Gastroesophageal sphincter (tissue), 4 donors: ENCODE data around the gene GLDN. TPM values are rescaled to one million over a fixed set of nuclear protein-coding genes. Genes with fewer than 3 reads are reported as not detected.
A peak's percentile ranks its signal among the peaks of the same experiment; 100 is the strongest.

Experiments
- ATAC-seq: fragments of 150-250 bp; one replicate; pipeline ENCODE4 v1.9.1; 2016; ENCODE audit warnings: mild to moderate bottlenecking, moderate library complexity
- H3K27ac ChIP-seq, 4 donors: fragments of 200-600 bp; sonication (generic) in 3 of 4; 1 replicate in 3 of 4; 2 replicates in 1 of 4; pipeline ENCODE4 v1.5.1; 2016 to 2019
- H3K27me3 ChIP-seq: fragments of 200-600 bp; sonication (generic); one replicate; pipeline ENCODE4 v1.5.1; 2019
- H3K36me3 ChIP-seq, 2 donors: fragments of 200-600 bp; sonication (generic); one replicate each; pipeline ENCODE4 v1.5.1; 2019; ENCODE audit warnings: control low read depth in 1 of 2
- H3K4me1 ChIP-seq, 3 donors: fragments of 200-600 bp; sonication (generic); 1 replicate in 2 of 3; 2 replicates in 1 of 3; pipeline ENCODE4 v1.5.1; 2016 to 2019; ENCODE audit warnings: control low read depth in 2 of 3
- H3K4me3 ChIP-seq, 2 donors: fragments of 200-600 bp; sonication (generic); one replicate each; pipeline ENCODE4 v1.5.1; 2019; ENCODE audit warnings: mild to moderate bottlenecking in 1 of 2, moderate library complexity in 1 of 2
- H3K9me3 ChIP-seq, 3 donors: fragments of 200-600 bp; sonication (generic); one replicate each; pipeline ENCODE4 v1.5.1; 2017 to 2019; ENCODE audit warnings: control low read depth in 2 of 3
- EP300 ChIP-seq: sonication (generic); formaldehyde crosslinking; IDR thresholded peaks from one replicate; pipeline ENCODE4 v1.6.1; 2017; ENCODE audit warnings: antibody characterized with exemption, mild to moderate bottlenecking
- POLR2A ChIP-seq, 2 donors: fragments of 450-650 bp; IDR thresholded peaks; one replicate each; pipeline ENCODE4 v1.6.1; 2017; ENCODE audit warnings: antibody characterized with exemption in 2 of 2, mild to moderate bottlenecking in 2 of 2, moderate library complexity in 1 of 2
- POLR2AphosphoS5 ChIP-seq: sonication (generic); formaldehyde crosslinking; IDR thresholded peaks from one replicate; pipeline ENCODE4 v1.6.1; 2017; ENCODE audit warnings: antibody characterized with exemption
- WGBS, 2 donors: methylation state at CpG; one replicate each; pipeline ENCODE4 v1.1.5; 2018; ENCODE audit warnings: low coverage in 1 of 2; 5-methylcytosine and 5-hydroxymethylcytosine counted together
- total RNA-seq, 4 donors: library from RNA; depleted of rRNA; stranded (reverse); fragments of >200 nt; gene quantifications; one replicate each; pipeline ENCODE4 v1.1.0, GENCODE V29; 2016
- TF ChIP-seq, protein P1 (sequence below), 4 experiments: fragments of 200-600 bp in 2 of 4; fragments of 450-650 bp in 2 of 4; sonication (generic) in 1 of 4; IDR thresholded peaks; one replicate each; pipeline ENCODE4 v1.5.1; 2017 to 2019; ENCODE audit warnings: antibody characterized with exemption in 4 of 4, mild to moderate bottlenecking in 2 of 4, moderate library complexity in 2 of 4

GLDN gene
- total RNA-seq, 4 donors from 2014 or later: 3.7 to 19.6 (median 4.4) TPM

DNA sequence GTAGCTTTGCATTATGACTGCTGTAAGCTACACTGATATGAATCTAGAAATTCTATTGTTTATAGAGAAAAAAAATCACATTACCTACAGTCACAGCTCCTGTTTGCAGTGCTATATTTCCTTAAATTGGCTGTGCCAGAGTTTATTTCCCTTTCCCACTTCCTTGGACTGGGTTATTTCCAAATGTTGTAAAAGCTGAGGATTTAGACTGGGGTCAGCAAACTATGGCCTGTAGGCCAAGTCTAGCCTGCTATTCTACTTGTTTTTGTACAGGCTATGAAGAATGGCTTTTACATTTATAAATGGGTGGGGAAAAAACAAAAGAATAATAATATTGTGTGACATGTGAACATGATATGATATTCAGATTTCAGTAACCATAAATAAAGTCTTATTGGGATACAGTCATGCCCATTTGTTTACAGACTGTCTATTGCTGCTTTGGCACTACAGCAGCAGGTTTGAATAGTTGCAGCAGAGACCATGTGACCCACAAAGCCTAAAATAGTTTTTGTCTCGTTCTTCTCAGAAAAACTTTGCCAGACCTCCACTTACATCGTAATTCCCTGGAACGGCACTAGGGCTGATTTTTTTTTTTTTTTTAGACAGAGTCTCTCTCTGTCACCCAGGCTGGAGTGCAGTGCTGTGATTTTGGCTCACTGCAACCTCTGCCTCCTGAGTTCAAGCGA is 7.8 kb downstream of the GLDN start:
- Histone ChIP-seq H3K9me3 (no peaks in the 10 kb centered on the region), H3K27ac (peak overlapping the region; percentile 11 to 58 (median 17)), H3K36me3 (no peaks in the 10 kb centered on the region), H3K27me3 (no peaks in the 10 kb centered on the region), H3K4me1 (peaks cover 6 to 20% (median 7%) of the 10 kb centered on the region in 3 donors), H3K4me3 (no peak overlapping the region)
- TF ChIP-seq POLR2AphosphoS5 (no peak), POLR2A (IDR thresholded peaks at IDR 0.05) (no peak), EP300 (no peak)
- TF ChIP-seq, protein P1, sequence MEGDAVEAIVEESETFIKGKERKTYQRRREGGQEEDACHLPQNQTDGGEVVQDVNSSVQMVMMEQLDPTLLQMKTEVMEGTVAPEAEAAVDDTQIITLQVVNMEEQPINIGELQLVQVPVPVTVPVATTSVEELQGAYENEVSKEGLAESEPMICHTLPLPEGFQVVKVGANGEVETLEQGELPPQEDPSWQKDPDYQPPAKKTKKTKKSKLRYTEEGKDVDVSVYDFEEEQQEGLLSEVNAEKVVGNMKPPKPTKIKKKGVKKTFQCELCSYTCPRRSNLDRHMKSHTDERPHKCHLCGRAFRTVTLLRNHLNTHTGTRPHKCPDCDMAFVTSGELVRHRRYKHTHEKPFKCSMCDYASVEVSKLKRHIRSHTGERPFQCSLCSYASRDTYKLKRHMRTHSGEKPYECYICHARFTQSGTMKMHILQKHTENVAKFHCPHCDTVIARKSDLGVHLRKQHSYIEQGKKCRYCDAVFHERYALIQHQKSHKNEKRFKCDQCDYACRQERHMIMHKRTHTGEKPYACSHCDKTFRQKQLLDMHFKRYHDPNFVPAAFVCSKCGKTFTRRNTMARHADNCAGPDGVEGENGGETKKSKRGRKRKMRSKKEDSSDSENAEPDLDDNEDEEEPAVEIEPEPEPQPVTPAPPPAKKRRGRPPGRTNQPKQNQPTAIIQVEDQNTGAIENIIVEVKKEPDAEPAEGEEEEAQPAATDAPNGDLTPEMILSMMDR (IDR thresholded peaks at IDR 0.05): peak in 2 of 4 experiments; percentile 5 to 25
- ATAC-seq: peak; percentile 55
- 0 to 23% methylated on average over 3 to 4 of the region's 4 CpGs for WGBS, 2 donors

DNA sequence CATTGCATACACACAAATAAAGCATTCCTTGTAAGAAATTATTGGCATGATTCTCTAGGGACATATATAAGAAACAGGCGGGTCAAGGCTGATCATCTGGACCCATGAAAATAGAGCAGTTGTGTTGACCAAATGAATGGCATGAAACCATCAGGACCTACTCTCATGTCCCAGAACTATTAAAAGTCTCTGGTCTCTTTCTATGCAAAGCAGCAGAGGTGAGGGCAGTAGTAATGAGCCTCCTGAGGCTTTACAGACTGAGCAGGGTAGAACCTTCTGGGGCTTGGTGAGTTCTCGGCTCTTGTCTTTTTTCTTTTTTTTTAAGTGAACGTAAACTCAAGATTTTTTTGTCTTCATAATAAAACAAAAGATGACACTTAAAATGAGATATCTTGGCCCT is 9.3 kb downstream of the GLDN start:
- Histone ChIP-seq H3K4me3 (no peak overlapping the region), H3K27me3 (no peaks in the 10 kb centered on the region), H3K36me3 (no peaks in the 10 kb centered on the region), H3K27ac (no peak overlapping the region), H3K4me1 (peaks cover 6 to 20% (median 7%) of the 10 kb centered on the region in 3 donors), H3K9me3 (no peaks in the 10 kb centered on the region)
- ATAC-seq: no peak
- 90 to 92% methylated on average over 2 to 3 of the region's 3 CpGs for WGBS, 2 donors
- TF ChIP-seq POLR2A (IDR thresholded peaks at IDR 0.05) (no peak), EP300 (no peak), POLR2AphosphoS5 (no peak)
- TF ChIP-seq, protein P1 (IDR thresholded peaks at IDR 0.05): no peak

DNA sequence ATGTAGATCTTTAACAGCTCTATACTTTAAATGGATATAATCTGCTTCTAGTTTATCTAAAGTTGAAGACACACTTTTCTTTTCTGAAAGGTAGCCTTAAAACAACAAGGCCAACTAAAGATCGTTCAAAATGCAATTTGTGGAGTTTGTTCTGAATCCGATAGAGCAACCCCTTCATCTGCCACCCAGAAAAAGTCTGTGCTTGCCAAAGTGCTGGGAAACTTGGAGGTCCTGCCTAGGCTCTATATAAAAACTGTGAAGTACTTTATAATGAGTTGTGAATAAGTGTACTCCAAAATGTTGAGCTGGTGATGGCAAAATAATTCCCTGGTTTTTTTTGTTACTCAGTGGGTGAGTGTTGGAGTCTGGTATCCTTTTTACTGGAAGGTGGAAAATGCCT is 12.5 kb downstream of the GLDN start:
- ATAC-seq: no peak
- 18 to 88% methylated on average over 1 to 2 of the region's 2 CpGs for WGBS, 2 donors
- peaks cover 5 to 15% (median 7%) of the 10 kb centered on the region in 3 donors for H3K4me1 ChIP-seq
- no peaks in the 10 kb centered on the region for H3K9me3 ChIP-seq
- TF ChIP-seq EP300 (no peak), POLR2AphosphoS5 (no peak), POLR2A (IDR thresholded peaks at IDR 0.05) (no peak)
- TF ChIP-seq, protein P1 (IDR thresholded peaks at IDR 0.05): no peak
- no peaks in the 10 kb centered on the region for H3K36me3 ChIP-seq
- no peaks in the 10 kb centered on the region for H3K27me3 ChIP-seq
- no peak overlapping the region for H3K27ac ChIP-seq
- no peak overlapping the region for H3K4me3 ChIP-seq

DNA sequence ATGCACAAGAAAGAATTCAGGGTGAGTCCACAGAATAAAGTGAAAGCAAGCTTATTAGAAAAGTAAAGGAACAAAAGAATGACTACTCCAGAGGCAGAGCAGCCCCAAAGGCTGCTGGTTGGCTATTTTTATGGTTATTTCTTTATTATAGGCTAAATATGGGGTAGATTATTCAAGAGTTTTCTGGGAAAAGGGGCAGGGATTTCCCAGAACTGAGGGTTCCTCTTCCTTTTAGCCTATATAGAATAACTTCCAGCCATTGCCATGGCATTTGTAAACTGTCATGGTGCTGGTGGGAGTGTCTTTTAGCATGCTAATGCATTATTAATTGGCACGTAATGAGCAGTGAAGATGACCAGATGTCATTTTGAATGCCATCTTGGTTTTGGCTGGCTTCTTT is 13.6 kb downstream of the GLDN start:
- 80 to 93% methylated on average over 1 of the region's 1 CpG for WGBS, 2 donors
- TF ChIP-seq POLR2AphosphoS5: no peak
- TF ChIP-seq EP300: no peak
- no peak for TF ChIP-seq POLR2A (IDR thresholded peaks at IDR 0.05)
- TF ChIP-seq, protein P1 (IDR thresholded peaks at IDR 0.05): no peak
- ATAC-seq: no peak
- Histone ChIP-seq H3K4me3 (no peak overlapping the region), H3K27me3 (no peaks in the 10 kb centered on the region), H3K27ac (no peak overlapping the region), H3K9me3 (no peaks in the 10 kb centered on the region), H3K36me3 (no peaks in the 10 kb centered on the region), H3K4me1 (peaks cover 0 to 3% (median 0%) of the 10 kb centered on the region in 3 donors)

DNA sequence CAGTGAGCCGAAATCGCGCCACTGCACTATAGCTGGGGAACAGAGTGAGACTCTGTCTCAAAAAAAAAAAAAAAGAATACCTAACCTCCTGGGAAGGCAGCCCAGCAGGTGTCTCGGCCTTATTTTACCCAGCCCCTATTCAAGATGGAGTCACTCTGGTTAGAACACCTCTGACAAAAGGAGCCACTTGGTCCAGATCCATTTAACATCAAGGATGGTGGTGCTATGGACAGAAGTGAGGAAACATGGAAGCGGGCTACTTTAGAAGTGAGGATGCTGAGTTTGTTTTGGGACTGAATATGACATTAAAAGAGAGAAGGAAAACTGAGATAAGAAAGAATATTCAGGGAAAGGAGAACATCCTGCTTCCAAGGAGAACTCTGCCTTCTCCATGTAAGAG is 14.7 kb downstream of the GLDN start:
- TF ChIP-seq, protein P1 (IDR thresholded peaks at IDR 0.05): no peak
- no peak for TF ChIP-seq POLR2A (IDR thresholded peaks at IDR 0.05)
- TF ChIP-seq EP300: no peak
- TF ChIP-seq POLR2AphosphoS5: no peak
- H3K4me1 ChIP-seq: no peaks in the 10 kb centered on the region
- H3K27me3 ChIP-seq: no peaks in the 10 kb centered on the region
- WGBS, 2 donors: 89 to 100% methylated on average over 1 to 2 of the region's 5 CpGs
- H3K9me3 ChIP-seq: no peaks in the 10 kb centered on the region
- no peak overlapping the region for H3K4me3 ChIP-seq
- ATAC-seq: no peak
- no peak overlapping the region for H3K27ac ChIP-seq
- no peaks in the 10 kb centered on the region for H3K36me3 ChIP-seq
